Mucosa of rectum (tissue), 2 donors: ENCODE measurements around the gene VASN.
A peak's percentile ranks its signal among the peaks of the same experiment; 100 is the strongest.
"Not testable (repeated sequence)": the region's sequence is repeated elsewhere in the genome, so short reads cannot be mapped to it uniquely, and the experiment has no call there.

ENCODE experiments used
- H3K27ac ChIP-seq, 2 donors: one replicate each; pipeline ENCODE4 v1.7.0; 2013; ENCODE audit warnings: inconsistent platforms in 2 of 2, low read depth in 2 of 2, low read length in 2 of 2
- H3K27me3 ChIP-seq, 2 donors: one replicate each; pipeline ENCODE4 v1.7.0; 2013; ENCODE audit warnings: low read length in 2 of 2; ENCODE audit not compliant: control insufficient read depth in 2 of 2, insufficient read depth in 2 of 2
- H3K36me3 ChIP-seq, 2 donors: one replicate each; pipeline ENCODE4 v1.7.0; 2013; ENCODE audit warnings: low read length in 2 of 2; ENCODE audit not compliant: control insufficient read depth in 2 of 2, insufficient read depth in 2 of 2
- H3K4me1 ChIP-seq, 2 donors: one replicate each; pipeline ENCODE4 v1.7.0; 2013; ENCODE audit warnings: low read length in 2 of 2, mild to moderate bottlenecking in 1 of 2; ENCODE audit not compliant: control insufficient read depth in 2 of 2, insufficient read depth in 2 of 2
- H3K4me3 ChIP-seq, 2 donors: one replicate each; pipeline ENCODE4 v1.7.0; 2013; ENCODE audit warnings: low read length in 2 of 2
- H3K9ac ChIP-seq, 2 donors: one replicate each; pipeline ENCODE4 v1.7.0; 2013; ENCODE audit warnings: low read length in 2 of 2, low read depth in 1 of 2, mild to moderate bottlenecking in 1 of 2
- H3K9me3 ChIP-seq, 2 donors: one replicate each; pipeline ENCODE4 v1.7.0; 2013; ENCODE audit warnings: low read length in 2 of 2; ENCODE audit not compliant: control insufficient read depth in 2 of 2
- donor health status: healthy.
- donor health status: Normal muscosa, but diverticular disease.

The VASN gene

GRCh38 chr16:4392382-4393239, 21.0 kb downstream of the VASN start:
- H3K9me3 ChIP-seq = no peaks in the 10 kb centered on the region
- no peak overlapping the region for H3K27ac ChIP-seq
- no peaks in the 10 kb centered on the region for H3K27me3 ChIP-seq
- H3K9ac ChIP-seq = no peak overlapping the region
- H3K36me3 ChIP-seq = peaks cover 18 to 26% of the 10 kb centered on the region in 2 donors
- H3K4me3 ChIP-seq = no peak overlapping the region
- H3K4me1 ChIP-seq = no peaks in the 10 kb centered on the region

- Histone ChIP-seq H3K27me3 (no peaks in the 10 kb centered on the region), H3K9ac (no peak overlapping the region), H3K27ac (no peak overlapping the region), H3K36me3 (peaks cover 16 to 26% of the 10 kb centered on the region in 2 donors), H3K4me3 (no peak overlapping the region), H3K4me1 (no peaks in the 10 kb centered on the region), H3K9me3 (no peaks in the 10 kb centered on the region)
Observed at GRCh38 chr16:4393240-4393600, 21.6 kb downstream of the VASN start.

GRCh38 chr16:4393850-4394249, 22.2 kb downstream of the VASN start:
- H3K36me3 ChIP-seq = peaks cover 12 to 24% of the 10 kb centered on the region in 2 donors
- H3K4me3 ChIP-seq, H3K9ac ChIP-seq: not testable (repeated sequence)

GRCh38 chr16:4395055-4395726, 23.5 kb downstream of the VASN start:
- H3K9ac ChIP-seq = no peak overlapping the region
- H3K36me3 ChIP-seq = peaks cover 12 to 22% of the 10 kb centered on the region in 2 donors
- no peaks in the 10 kb centered on the region for H3K4me1 ChIP-seq
- H3K4me3 ChIP-seq = no peak overlapping the region
- H3K27ac ChIP-seq = no peak overlapping the region
- no peaks in the 10 kb centered on the region for H3K9me3 ChIP-seq
- H3K27me3 ChIP-seq = no peaks in the 10 kb centered on the region

More at GRCh38 chr16:4393850-4394249, 22.2 kb downstream of the VASN start:
- not testable (repeated sequence) for H3K27me3 ChIP-seq, H3K9me3 ChIP-seq, H3K4me1 ChIP-seq, H3K27ac ChIP-seq

GRCh38 chr16:4399001-4399730, 27.5 kb downstream of the VASN start:
- H3K9ac ChIP-seq = no peak overlapping the region
- no peaks in the 10 kb centered on the region for H3K27me3 ChIP-seq
- H3K4me3 ChIP-seq = no peak overlapping the region
- H3K4me1 ChIP-seq = peaks cover 0 to 2% of the 10 kb centered on the region in 2 donors
- peaks cover 18 to 21% of the 10 kb centered on the region in 2 donors for H3K36me3 ChIP-seq
- no peak overlapping the region for H3K27ac ChIP-seq
- no peaks in the 10 kb centered on the region for H3K9me3 ChIP-seq

GRCh38 chr16:4401094-4401501, 29.4 kb downstream of the VASN start:
- no peak overlapping the region for H3K27ac ChIP-seq
- no peak overlapping the region for H3K9ac ChIP-seq
- no peaks in the 10 kb centered on the region for H3K9me3 ChIP-seq
- H3K27me3 ChIP-seq = no peaks in the 10 kb centered on the region
- H3K4me1 ChIP-seq = peaks cover 0 to 2% of the 10 kb centered on the region in 2 donors
- peaks cover 25 to 26% of the 10 kb centered on the region in 2 donors for H3K36me3 ChIP-seq
- H3K4me3 ChIP-seq = no peak overlapping the region

- Histone ChIP-seq H3K9me3 (no peaks in the 10 kb centered on the region), H3K27me3 (no peaks in the 10 kb centered on the region), H3K36me3 (peaks cover 26 to 29% of the 10 kb centered on the region in 2 donors), H3K27ac (no peak overlapping the region), H3K9ac (no peak overlapping the region), H3K4me1 (peaks cover 0 to 2% of the 10 kb centered on the region in 2 donors), H3K4me3 (no peak overlapping the region)
Observed at GRCh38 chr16:4401510-4401909, 29.9 kb downstream of the VASN start.

- Histone ChIP-seq H3K27me3 (no peaks in the 10 kb centered on the region), H3K27ac (no peak overlapping the region), H3K9me3 (no peaks in the 10 kb centered on the region), H3K4me3 (peak overlapping the region; percentile 46 to 55), H3K4me1 (peaks cover 0 to 2% of the 10 kb centered on the region in 2 donors), H3K36me3 (peaks cover 30 to 34% of the 10 kb centered on the region in 2 donors), H3K9ac (no peak overlapping the region)
Observed at GRCh38 chr16:4402439-4403132, 30.9 kb downstream of the VASN start.

GRCh38 chr16:4403133-4403949, 31.7 kb downstream of the VASN start:
- no peak overlapping the region for H3K4me3 ChIP-seq
- peaks cover 0 to 2% of the 10 kb centered on the region in 2 donors for H3K4me1 ChIP-seq
- no peaks in the 10 kb centered on the region for H3K9me3 ChIP-seq
- H3K27ac ChIP-seq = no peak overlapping the region
- H3K9ac ChIP-seq = no peak overlapping the region
- H3K27me3 ChIP-seq = no peaks in the 10 kb centered on the region
- peaks cover 37 to 38% of the 10 kb centered on the region in 2 donors for H3K36me3 ChIP-seq
